HG02763 (cell line): Measurements from ENCODE around the gene ZMIZ1.

ENCODE experiments used
- ATAC-seq: cut with Tn5 transposase; IDR thresholded peaks from one replicate; pipeline ENCODE4 v1.9.1; 2021; ENCODE audit warnings: mild to moderate bottlenecking, moderate library complexity; ENCODE audit not compliant: unreplicated experiment

Gene ZMIZ1

DNA sequence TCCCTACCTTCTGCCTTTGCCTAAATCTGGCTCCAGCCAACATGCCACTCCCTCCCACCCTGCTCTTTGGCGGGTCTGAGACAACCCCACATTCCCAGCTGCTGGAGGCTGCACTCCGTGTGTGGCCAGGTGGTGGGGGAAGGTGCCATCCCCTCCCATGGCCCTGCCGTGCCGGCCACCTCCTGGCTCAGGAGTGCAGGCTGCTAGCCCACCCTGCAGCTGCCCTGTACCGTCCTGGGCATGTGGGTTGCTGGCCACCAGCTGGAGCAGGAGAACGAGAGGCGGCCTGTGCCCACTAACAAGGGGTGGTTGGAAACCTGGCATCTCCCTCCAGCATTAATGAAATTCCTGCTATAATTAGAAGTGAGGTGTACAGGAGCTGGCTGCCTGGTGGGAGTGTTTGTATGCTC lies 97.6 kb downstream of the ZMIZ1 start:
- no peak for ATAC-seq

DNA sequence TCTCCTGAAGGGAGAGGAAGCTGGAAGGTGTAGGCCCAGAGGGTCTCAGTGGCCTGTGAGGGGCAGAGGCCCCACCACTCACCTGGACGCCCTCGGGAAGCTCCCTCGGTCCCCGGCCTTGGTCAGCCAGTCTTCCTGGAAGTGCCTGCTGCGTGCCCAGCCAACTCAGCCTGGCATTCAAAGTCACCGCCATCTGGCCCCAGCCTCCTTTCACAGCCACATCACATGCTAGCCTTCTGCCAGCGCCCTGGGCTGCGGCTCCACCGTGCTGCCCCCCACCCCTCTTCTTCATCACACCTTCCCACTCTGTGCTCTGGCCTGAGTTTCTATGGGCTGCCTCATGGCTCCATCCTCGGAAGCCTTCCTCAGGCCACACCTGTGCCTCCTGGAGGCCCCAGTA lies 98.0 kb downstream of the ZMIZ1 start:
- no peak for ATAC-seq

DNA sequence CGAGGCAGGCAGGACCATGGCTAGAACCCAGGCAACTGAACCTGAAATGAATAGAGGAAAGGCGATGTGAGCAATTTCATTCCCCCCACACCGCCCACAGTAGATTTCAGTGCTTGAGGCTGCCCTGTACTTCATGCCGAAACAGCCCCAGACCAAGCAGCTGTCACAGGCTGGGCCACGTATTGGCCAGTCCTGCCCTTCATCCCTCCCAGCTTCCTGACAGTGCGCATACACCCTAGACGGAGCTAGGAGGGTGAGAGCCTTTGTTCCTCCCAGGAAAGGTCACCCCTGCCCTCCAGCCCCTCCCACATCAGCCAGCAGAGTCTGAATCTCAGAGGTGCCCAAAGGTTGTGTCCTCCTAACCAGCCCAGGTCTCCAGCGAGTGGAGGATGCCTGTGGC lies 98.8 kb downstream of the ZMIZ1 start:
- ATAC-seq: no peak

DNA sequence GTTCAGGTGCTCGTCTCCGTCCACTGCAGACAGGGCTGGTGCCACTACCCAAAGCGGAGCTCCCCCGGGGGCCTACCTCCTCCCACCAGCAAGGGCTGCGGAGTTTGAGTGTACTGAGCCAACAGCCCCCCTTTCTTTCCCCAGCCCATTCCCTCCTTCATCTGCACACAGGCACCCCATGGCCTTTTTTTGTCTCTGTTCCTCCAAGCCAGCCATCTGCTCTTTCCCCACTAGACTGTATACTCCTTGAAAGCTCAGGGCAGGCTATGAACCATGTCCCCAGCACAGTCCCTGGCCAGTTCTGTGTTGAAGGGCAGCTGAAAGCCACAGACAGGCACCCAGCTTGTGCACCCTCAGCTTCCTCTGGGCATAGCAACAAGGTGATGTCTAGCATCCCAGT lies 99.4 kb downstream of the ZMIZ1 start:
- ATAC-seq: no peak

DNA sequence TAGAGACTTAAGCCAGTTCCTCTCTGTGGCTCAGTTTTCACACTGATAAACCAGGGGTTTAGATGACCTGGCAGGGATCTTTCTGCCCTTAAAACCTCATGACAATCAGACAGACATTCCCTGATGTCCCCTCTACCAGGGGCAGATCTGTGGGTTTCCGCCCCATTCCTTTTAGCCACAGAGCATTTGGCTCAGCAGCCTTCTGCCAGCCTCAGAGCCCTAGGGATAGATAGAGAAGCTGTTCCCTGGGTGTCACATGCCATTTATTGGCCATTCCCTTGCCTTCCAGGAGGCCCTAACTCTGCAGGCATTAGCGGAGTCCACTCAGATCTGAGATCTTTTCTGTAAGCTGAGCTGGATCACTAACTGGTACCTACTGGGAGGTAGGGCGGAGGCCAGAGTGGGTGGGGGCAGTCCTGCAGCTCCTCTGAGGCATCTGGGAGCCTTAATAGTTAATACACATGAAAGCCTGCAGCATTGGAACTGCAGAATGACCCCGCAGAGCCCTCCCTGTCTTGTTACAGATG lies 101.5 kb downstream of the ZMIZ1 start:
- ATAC-seq: no peak

DNA sequence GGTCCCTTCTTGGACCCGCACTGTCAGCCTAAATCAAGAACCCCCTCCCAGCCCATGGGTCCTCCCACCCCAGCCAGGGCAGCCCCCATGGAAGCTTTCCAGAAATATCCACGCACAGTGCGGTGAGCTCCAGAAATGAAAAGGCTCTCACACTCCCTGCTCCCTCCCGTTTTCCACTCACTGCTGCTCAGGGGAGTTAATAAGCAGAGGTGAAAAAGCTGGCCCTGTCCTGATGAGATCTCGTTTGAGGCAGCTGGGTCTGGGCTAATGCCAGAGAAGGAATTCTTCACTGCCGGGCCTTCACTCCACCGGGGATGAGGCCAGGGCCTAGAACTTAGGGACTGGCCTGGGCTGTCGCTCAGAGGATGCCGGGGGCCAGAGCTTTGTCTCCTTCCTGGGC lies 102.2 kb downstream of the ZMIZ1 start:
- no peak for ATAC-seq

DNA sequence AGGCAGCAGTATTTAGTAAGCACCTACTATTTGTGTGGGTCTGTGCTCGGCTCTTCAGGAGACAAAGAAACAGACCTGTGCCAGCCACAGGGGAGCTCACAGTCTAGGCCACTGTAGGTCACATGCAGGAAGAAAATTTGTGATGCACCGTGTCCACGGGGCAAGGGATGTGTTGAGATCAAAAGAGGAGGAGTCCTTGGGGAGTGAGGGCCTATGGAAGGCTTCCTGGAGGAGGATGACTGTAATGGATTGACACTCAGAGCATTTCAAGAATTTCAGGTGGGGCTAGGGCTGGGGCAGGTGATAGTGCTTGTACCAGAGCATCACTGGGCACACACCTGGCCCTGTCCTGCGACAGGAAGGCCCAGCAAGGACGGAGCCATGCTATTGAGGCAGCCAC lies 102.7 kb downstream of the ZMIZ1 start:
- ATAC-seq: no peak

DNA sequence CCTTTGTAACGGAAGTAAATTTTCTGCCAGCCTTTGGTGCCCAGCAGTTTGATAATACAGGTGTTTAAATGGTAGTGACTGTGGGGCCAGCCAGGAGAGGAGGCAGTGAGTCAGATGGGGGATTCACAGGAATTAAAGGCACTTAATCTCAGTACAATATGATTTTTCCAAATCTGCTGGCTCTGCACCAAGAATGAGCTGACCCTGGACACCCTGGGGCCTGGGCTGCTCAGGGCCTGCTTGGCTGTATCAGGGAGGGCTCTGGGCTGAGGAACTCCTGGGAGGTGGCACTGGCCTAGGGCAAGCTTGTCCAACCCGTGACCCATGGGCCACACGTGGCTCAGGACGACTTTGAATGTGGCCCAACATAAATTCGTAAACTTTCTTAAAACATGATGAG lies 104.1 kb downstream of the ZMIZ1 start:
- ATAC-seq: no peak

DNA sequence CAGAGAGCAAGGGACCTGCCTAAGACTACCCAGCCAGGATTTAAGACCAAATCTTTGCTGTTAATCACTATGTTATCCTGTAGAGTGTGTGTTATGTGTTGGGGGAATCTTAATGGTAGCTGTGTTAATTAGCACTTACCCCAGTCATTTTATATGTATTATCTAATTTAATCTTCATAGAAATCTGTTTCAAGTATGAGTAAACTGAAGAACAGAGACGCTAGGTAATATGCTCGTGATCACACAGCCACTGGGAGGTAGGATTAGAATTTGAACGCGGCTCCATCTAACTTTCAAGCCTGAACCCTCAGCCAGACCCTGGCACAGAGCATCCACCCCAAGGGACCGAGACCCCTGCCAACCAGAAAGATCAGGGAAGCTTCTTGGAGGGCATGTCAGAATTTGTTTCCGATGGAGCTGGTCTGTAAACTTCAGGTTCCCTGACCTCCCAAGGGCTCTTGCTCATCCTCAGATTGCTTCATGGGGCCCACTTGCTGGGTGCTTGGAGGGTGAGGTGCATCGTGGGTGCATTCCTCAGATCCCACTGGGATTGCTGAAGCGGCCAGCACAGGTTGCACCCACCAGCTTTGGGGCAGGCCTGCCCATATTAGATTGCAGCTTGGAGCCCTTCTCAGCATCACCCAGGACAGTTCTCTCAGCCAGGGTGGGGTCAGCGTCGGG lies 105.0 kb downstream of the ZMIZ1 start:
- ATAC-seq: no peak

DNA sequence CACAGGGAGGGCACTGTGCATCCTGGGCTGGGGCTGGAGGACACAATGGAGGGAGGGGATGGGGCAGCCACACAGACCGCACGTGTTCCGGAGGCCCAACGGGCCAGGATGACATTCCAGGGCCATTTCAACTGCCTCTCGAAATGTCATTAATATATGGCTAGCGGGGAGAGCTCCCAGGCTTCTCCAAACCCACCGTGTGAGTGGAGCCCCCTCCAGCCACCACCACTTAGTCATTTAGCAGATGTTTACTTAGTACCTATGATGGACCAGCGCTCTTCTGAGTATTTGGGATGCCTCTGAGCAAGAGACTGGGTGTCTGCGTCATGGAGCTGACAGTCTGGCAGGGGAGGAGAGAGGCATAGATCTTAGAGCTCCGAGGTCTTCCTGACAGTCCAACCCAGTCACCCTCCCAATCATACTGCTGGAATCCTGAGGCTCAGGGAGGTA lies 107.3 kb downstream of the ZMIZ1 start:
- ATAC-seq: no peak

DNA sequence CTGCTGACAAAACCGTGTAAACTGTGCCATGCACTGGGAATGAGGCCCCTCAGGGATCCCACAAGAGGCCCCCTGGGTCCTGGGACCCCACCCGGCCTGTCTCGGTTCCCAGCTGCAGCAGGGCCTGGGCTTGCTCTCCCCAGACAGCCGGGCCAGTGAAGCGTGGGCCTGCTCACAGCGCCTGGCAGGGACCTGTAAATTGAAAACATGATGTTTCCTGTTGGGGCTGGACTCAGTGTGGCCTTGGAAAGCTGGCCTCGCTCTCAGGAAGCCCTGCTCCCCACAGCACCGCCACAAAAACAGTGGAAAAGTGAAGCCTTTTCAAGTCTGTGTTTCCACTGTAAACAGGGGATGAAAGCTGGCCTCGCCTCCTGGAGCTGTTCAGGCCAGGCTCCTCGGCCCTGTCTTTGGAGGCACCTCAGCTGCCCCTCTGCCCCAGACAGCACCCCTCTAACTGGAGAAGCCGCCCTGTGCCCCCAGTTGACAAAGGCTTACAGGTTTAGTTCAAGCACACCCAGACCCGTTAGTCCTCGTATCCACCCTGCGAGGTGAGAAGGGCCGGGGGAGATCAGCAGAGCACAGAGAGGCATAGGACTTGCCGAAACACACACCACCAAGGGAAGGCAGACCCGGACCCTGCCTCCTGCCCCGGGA lies 108.3 kb downstream of the ZMIZ1 start:
- ATAC-seq: no peak

DNA sequence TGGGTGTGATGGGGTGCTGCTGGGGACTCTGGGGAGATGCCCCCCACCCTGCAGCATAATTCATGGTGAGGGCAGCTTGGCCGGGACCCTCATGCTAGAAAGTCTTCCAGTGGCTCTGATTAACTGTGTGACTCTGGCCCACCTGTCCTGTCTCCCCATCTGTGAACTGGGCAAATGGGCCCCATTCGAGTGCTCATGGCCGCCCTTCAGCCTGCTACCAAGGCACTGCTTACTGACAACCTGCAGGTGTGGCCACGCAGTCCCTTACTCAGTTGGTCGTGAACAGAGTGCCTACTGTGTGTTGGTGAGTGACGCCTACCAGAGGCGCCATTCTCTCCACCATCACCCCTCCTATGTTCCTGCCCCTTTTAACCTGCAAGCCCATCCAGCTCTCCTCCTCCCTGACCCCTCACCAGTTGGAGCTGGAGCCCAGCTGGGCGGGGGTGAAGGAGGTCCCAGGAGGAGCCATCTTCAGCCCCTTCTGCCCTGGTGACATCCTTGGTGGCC lies 109.4 kb downstream of the ZMIZ1 start:
- ATAC-seq: no peak

DNA sequence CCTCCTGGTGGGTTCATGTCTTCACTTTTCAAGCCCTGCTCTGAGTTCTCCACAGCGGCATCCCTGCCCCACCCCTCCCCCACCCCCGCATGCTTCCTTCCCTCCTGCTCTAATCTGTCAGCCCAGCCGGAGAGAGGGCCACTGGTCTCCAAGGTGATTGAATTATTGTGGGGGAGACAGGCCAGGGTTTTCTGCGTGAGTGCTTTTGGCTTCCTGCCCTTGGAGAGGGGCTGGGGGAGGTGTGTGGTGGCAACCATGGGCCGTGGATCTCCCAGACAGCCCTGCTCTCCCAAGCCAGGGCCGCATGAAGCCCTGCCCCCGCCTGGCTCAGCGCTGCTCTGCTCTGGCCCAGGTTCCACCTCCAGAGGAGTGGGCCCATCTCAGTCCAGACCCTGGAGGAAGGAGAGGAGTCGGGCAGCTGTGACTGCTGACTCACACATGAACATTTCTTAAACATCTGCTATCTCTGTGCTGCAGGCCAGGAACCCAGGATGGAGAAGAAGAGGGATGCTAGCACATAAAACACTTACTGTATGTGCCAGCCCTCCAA lies 109.9 kb downstream of the ZMIZ1 start:
- ATAC-seq: no peak

DNA sequence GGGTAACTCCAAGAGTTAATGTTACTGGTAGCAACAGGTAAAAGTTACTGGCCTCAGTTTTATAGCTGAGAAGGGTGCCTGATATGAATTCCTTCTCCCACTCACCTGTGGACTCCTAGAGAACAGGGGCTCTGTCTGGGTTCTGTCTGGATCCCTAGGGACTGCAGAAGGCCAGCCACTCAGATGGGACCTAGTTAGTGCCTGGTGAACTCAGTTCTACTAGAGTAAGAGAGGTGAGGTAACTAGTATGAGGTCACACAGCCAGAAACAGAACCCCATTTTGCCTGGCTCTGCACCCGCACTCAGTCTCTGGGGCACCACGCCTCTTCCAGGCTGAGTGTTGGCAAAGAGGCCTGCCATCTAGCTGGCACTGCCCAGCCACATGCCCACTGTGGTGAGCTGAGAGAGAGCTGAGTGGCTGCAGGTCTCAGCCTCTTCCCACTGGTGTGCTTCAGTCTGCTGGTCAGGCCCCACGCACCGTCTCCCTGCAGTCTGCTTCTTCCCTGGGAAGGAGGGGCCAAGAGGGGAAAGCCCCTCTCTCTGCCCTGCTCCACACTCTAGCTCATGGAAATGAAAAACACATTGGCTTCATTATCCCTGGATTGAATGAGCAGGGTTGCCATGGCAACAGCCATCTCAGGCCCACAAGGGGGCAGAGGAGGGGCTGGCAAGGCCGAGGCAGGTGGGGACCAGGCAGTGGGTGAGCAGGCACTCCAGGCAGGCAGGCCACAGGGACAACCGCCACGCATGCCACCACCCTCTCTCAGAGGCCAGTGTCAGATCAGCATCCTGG lies 110.6 kb downstream of the ZMIZ1 start:
- ATAC-seq: no peak

DNA sequence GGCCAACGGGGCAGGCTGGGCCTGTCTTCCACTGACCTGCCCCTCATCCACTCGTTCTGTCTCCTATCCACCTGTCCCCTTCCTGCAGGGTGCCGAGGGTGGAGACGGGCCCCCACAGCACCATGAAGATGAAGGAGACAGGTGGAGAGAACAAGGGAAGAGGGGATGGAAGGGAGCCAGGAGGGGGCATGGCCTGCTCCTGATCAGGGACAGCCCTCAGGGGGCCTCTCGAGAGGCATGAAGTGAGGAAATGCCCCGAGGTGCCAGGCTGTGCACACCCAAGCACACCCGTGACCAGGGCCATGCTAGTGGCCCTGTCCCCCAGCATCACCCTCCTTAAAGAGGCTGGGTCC lies 111.2 kb downstream of the ZMIZ1 start:
- no peak for ATAC-seq

DNA sequence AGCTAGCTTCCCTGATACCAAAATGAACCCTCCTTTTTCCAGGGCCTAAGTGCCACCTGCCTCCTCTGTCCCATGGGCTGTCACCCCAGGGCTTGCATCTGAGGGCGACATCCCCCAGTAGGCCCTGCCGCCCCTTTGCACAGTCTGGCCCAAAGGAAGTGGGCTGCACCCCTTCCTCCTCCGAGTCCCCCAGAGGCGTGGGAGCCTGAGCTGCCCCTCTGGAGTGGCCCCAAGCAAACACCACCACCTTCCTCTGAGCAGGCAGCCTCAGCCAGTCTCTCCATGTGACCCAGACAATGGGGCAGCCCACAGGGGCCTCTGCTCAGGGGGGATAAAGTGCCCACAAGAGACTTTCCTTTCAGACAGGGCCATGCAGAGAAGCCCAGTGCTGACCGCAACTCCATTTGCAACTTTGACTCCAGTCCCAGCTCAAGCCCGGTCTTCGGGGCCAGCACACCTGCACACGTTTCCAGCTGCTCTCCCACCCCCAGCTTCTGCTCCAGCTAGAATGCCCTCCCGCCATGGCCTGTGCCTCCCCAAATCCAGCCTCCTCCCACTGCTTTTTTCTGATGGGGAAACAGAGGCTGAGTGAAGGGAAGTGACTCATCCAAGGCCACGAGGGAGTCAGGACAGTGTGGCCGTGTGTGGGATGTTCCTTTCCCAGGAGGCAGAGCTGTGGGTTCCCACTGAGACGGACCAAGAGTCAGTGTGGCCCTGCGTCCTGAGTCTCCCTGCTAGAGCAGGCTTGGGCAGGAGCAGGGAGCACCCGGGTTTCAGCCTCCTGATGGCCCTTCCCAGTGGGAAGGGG lies 111.9 kb downstream of the ZMIZ1 start:
- ATAC-seq: no peak

DNA sequence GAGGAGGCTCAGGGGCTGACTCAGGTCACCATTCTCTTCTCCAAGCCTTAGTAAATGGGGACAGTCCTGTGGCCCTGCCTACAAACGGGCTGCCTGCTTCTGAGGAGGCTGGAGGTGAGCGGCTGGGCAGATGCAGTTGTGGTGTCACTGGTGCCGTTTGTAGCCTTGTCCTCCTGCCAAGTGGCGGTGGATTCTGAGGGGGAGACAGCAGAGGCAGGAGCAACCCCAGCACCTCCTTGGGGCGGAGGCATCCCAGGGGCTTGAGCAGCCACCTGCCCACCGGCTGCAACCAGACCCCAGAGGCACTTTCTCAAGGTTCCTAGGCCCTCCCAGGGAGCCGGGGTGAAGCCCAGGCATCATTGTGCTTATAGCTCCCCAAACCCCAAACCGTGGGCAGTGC lies 112.5 kb downstream of the ZMIZ1 start:
- no peak for ATAC-seq

DNA sequence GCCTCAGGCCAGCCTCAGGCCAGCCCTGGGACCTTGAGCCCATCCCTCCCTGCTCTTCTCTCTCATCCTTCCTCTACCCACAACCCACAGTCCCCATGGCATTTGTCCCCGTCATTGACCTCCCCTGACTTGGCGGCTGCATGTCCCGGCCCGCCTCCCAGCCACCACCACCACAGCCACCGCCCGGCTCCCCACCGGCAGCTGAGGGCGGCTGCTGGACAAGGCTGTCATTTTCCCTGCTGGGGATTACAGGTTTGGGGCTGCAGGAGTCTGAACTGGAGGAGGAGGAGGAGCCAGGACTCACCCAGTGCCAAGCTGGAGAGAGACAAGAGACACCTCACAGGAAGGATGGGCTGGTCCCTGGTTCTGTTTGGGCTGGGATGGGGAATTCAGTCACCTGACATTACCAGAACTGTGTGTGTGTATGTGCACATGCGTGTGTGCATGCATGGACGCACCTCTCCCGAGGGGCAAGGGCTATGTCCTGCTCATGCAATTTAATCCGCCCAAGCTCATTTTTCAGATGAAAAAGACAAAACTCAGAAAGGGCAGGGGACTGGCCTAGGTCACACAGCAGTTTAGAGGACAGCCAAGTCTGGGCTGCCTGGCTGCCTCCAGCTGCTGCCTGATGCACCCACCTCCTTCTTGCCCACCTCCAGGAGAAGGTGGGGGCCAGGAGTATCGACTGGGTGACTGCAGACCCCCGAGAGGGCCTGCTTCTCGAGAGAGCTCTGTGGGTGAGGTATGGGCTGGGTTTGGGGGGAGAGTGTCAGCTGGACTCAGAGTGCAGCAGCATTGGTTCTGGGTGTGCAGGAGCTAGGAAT lies 113.1 kb downstream of the ZMIZ1 start:
- ATAC-seq: no peak

DNA sequence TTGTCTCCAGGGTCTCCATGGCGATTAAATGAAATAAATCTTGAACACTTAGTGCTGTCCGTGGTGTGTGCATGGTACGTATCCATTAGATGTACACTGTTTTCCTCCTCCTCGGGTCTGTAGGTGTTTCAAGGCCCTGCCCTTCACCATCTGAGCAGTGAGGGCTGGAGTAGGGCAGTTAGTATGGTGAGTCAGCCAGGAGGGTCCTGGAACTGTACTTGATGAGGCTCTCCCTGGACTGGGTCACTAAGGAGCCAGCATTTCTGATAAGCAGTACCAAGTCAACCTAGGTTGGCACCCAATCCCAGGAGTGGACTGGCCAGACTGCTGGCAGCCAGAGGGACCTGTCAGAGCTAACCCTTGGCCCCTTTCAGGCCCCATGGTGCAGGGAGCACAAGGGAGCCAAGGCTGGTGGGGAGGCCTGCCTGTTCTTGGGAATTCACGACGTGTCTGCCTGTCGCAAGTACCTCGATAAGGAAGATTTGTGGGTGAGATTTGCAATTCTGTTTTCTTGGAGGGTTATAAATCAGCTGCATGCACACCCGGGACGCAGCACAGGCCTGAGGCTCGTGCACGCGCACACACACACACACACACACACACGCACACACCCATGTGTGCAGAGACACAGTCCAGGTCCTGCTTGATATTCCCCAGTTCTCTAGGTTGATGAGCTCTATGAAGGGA lies 114.2 kb downstream of the ZMIZ1 start:
- no peak for ATAC-seq
